ENCODE data around the gene WDR59. TPM values are rescaled to one million over a fixed set of nuclear protein-coding genes. Genes with fewer than 3 reads are reported as not detected.

The WDR59 gene
- total and polyA plus RNA-seq, 9 of the 15 experiments (the other 6 are each of a cell fraction or from before 2014, with no cell fraction given), result 12.7 to 126 (median 34.7) TPM

- CTCF ChIA-PET (ENCODE audit: low intra/inter-chr PET ratio), result no interaction called here
These were observed 155.3 kb downstream of the WDR59 start for GRCh38 chr16:74829637-74830036.

More at GRCh38 chr16:74829637-74830036, 155.3 kb downstream of the WDR59 start:
- Histone ChIP-seq H3K4me2 (ENCODE audit: insufficient read depth, low read length) (no peak overlapping the region), H4K20me1 (replicated peaks; ENCODE audit: control insufficient read depth, insufficient read depth, low read length) (no peaks in the 10 kb centered on the region), H3K27ac (ENCODE audit: extremely low read depth, low read depth, low read length) (no peak overlapping the region), H3K9ac (ENCODE audit: insufficient read depth in 1 of 2, low read depth in 2 of 2, low read length in 2 of 2) (no peak overlapping the region), H3K36me3 (ENCODE audit: control insufficient read depth, insufficient read depth, low read length) (no peaks in the 10 kb centered on the region), H2AFZ (ENCODE audit: low read depth, low read length) (no peak overlapping the region), H3K27me3 (ENCODE audit: control insufficient read depth in 2 of 2, insufficient read depth in 2 of 2, low read length in 2 of 2) (peaks cover 2 to 9% of the 10 kb centered on the region in 2 experiments; a peak in 4 of 5 replicates), H3K9me1 (ENCODE audit: control insufficient read depth, insufficient read depth, low read length) (no peaks in the 10 kb centered on the region), H3K79me2 (ENCODE audit: control insufficient read depth, insufficient read depth, low read length) (no peaks in the 10 kb centered on the region), H3K4me3 (no peak overlapping the region), H3K4me1 (replicated peaks in 1 of 2; ENCODE audit: control insufficient read depth in 2 of 2, insufficient read depth in 2 of 2, low read length in 2 of 2) (no peaks in the 10 kb centered on the region; a peak in 1 of 5 replicates), H3K9me3 (replicated peaks; ENCODE audit: control insufficient read depth, insufficient read depth, low read depth, low read length) (no peaks in the 10 kb centered on the region)
- DNase-seq (ENCODE audit: extremely low read depth in 1 of 4, low spot score in 3 of 4) (no peak), ATAC-seq (no peak), FAIRE-seq (no peak)
- no TSS peak for BruUV-seq (replicated peaks)
- intact Hi-C loops (cut with micrococcal nuclease) (no loop called here), in situ Hi-C loops (cut with MboI) (no loop called here)
- TF ChIP-seq CEBPB (tag; IDR thresholded peaks at IDR 0.05) (peak; percentile 31; the same call in 1 of the 2 replicates), TRIM25 (IDR thresholded peaks at IDR 0.05; ENCODE audit: borderline replicate concordance) (no peak)
- 0% methylated on average over 5 of the region's 5 CpGs for WGBS (ENCODE audit: insufficient coverage, low coverage, missing lambda C conversion rate)
- POLR2A ChIA-PET, result no interaction called here
